Measurements from ENCODE around the gene SART1. TPM values are rescaled to one million over a fixed set of nuclear protein-coding genes. Genes with fewer than 3 reads are reported as not detected.
"Not testable (repeated sequence)": the region's sequence is repeated elsewhere in the genome, so short reads cannot be mapped to it uniquely, and the experiment has no call there.

The SART1 gene
- total RNA-seq, 1 experiment from 2014 or later, result 74.6 TPM

DNA sequence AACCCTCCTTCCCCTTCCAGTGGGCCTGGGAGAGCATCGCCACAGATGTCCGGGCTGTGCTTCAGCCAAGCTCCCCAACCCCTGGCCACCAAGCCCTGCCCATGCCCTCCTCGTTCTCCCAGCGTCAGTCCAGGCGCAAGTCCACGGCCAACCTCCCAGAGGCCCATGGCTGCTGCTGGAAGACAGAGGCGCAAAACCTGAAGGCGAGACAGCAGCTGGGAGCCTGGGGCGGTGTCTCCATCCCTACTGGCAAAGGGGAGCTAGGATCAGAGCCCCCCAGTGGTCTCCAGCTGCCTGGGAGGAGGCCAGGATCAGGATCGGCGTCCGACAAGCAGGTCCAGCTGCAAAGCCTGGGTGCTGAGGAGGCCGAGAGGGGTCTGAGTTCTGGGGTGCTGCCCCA, 14.4 kb upstream of the SART1 start:
- no peaks in the 10 kb centered on the region for H4K20me1 ChIP-seq (ENCODE audit: insufficient read depth)
- no peak overlapping the region for H2AFZ ChIP-seq
- no peaks in the 10 kb centered on the region for H3K36me3 ChIP-seq (ENCODE audit: low read depth)
- H3K27ac ChIP-seq, result no peak overlapping the region
- H3K4me2 ChIP-seq, result no peak overlapping the region
- POLR2A ChIA-PET (ENCODE audit: unreplicated experiment), result no interaction called here
- no TSS peak for BruUV-seq (replicated peaks)
- CTCF ChIA-PET, result no interaction called here
- intact Hi-C loops (cut with micrococcal nuclease; ENCODE audit: unreplicated experiment), result no loop called here
- H3K9me2 ChIP-seq (ENCODE audit: insufficient read depth), result no peaks in the 10 kb centered on the region
- TF ChIP-seq, protein P1, sequence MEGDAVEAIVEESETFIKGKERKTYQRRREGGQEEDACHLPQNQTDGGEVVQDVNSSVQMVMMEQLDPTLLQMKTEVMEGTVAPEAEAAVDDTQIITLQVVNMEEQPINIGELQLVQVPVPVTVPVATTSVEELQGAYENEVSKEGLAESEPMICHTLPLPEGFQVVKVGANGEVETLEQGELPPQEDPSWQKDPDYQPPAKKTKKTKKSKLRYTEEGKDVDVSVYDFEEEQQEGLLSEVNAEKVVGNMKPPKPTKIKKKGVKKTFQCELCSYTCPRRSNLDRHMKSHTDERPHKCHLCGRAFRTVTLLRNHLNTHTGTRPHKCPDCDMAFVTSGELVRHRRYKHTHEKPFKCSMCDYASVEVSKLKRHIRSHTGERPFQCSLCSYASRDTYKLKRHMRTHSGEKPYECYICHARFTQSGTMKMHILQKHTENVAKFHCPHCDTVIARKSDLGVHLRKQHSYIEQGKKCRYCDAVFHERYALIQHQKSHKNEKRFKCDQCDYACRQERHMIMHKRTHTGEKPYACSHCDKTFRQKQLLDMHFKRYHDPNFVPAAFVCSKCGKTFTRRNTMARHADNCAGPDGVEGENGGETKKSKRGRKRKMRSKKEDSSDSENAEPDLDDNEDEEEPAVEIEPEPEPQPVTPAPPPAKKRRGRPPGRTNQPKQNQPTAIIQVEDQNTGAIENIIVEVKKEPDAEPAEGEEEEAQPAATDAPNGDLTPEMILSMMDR (conservative IDR thresholded peaks at IDR 0.05), result no peak
- no peak for TF ChIP-seq EZH2 (IDR thresholded peaks at IDR 0.05; ENCODE audit: low read depth)
- no peaks in the 10 kb centered on the region for H3F3A ChIP-seq (ENCODE audit: insufficient read depth, low read depth)
- no peak overlapping the region for H3K4me3 ChIP-seq
- 0 out of 2 replicates have a peak, but pooled peaks cover 6% of the 10 kb centered on the region for H3K27me3 ChIP-seq (ENCODE audit: insufficient read depth, low read depth)
- H3K79me2 ChIP-seq (ENCODE audit: low read depth), result no peaks in the 10 kb centered on the region
- no peak for DNase-seq
- H3K4me1 ChIP-seq (replicated peaks; ENCODE audit: insufficient read depth), result no peaks in the 10 kb centered on the region
- no peaks in the 10 kb centered on the region for H3K9me3 ChIP-seq (ENCODE audit: insufficient read depth, low read depth)

DNA sequence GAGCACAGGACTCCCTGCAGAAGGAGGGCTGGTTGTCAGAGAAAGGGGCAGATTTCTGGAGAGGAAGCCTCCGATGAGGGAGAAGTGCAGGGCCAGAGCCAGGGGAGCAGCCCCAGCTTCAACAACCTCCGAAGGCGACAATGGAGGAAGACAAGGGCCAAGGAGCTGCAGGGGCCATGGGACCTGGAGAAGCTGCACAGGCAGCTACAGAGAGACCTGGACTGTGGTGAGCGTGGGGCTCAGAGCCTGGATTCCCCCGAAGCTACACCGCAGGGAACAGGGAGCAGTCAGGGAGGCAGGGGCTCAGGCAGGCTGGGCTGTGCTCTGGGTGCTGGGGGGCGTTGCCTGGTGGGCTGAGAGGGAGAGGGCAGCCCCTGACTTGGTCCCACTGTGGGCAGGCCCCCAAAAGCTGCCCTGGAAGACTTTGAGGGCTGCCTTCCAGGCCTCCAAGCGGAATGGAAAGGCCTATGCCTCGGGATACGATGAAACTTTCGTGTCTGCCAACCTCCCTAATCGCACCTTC, 13.9 kb upstream of the SART1 start:
- H3K9me3 ChIP-seq (ENCODE audit: insufficient read depth, low read depth), result no peaks in the 10 kb centered on the region
- POLR2A ChIA-PET (ENCODE audit: unreplicated experiment), result no interaction called here
- no TSS peak for BruUV-seq (replicated peaks)
- no peaks in the 10 kb centered on the region for H3K4me1 ChIP-seq (replicated peaks; ENCODE audit: insufficient read depth)
- no peak overlapping the region for H3K4me2 ChIP-seq
- no peak overlapping the region for H3K27ac ChIP-seq
- H4K20me1 ChIP-seq (ENCODE audit: insufficient read depth), result no peaks in the 10 kb centered on the region
- no peak for DNase-seq
- 0 out of 2 replicates have a peak, but pooled peaks cover 6% of the 10 kb centered on the region for H3K27me3 ChIP-seq (ENCODE audit: insufficient read depth, low read depth)
- H3F3A ChIP-seq (ENCODE audit: insufficient read depth, low read depth), result no peaks in the 10 kb centered on the region
- H3K79me2 ChIP-seq (ENCODE audit: low read depth), result no peaks in the 10 kb centered on the region
- H3K4me3 ChIP-seq, result no peak overlapping the region
- no peaks in the 10 kb centered on the region for H3K9me2 ChIP-seq (ENCODE audit: insufficient read depth)
- H2AFZ ChIP-seq, result no peak overlapping the region
- no peaks in the 10 kb centered on the region for H3K36me3 ChIP-seq (ENCODE audit: low read depth)
- TF ChIP-seq, protein P1 (conservative IDR thresholded peaks at IDR 0.05), result no peak
- no peak for TF ChIP-seq EZH2 (IDR thresholded peaks at IDR 0.05; ENCODE audit: low read depth)
- CTCF ChIA-PET, result no interaction called here
- intact Hi-C loops (cut with micrococcal nuclease; ENCODE audit: unreplicated experiment), result no loop called here

DNA sequence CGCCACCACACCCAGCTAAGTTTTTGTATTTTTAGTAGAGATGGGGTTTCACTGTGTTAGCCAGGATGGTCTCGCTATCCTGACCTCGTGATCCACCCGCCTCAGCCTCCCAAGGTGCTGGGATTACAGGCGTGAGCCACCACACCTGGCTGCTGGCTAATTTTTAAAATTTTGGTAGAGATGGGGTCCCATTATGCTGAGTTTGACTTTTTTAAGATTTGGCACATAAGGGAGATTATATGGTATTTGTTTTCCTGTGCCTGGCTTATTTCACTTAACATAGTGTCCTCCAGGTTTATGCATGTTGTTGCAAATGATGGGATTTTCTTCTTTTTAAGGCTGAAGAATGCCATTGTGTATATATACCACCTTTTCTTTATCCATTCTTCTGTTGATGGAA, 10.8 kb upstream of the SART1 start:
- H4K20me1 ChIP-seq (ENCODE audit: insufficient read depth); H3K9me2 ChIP-seq (ENCODE audit: insufficient read depth); H3K4me2 ChIP-seq; H3K4me3 ChIP-seq; DNase-seq; H3K36me3 ChIP-seq (ENCODE audit: low read depth); H3K79me2 ChIP-seq (ENCODE audit: low read depth); H3K9me3 ChIP-seq (ENCODE audit: insufficient read depth, low read depth); H3K27ac ChIP-seq; H3F3A ChIP-seq (ENCODE audit: insufficient read depth, low read depth); H2AFZ ChIP-seq; BruUV-seq (replicated peaks); H3K4me1 ChIP-seq (replicated peaks; ENCODE audit: insufficient read depth); CTCF ChIA-PET; intact Hi-C loops (cut with micrococcal nuclease; ENCODE audit: unreplicated experiment); H3K27me3 ChIP-seq (ENCODE audit: insufficient read depth, low read depth): not testable (repeated sequence)
- POLR2A ChIA-PET (ENCODE audit: unreplicated experiment), result interaction anchor here (0.6 kb wide), 1 partner anchor 61 kb away, joined by 3 read pairs; no protein-coding TSS in a partner anchor

DNA sequence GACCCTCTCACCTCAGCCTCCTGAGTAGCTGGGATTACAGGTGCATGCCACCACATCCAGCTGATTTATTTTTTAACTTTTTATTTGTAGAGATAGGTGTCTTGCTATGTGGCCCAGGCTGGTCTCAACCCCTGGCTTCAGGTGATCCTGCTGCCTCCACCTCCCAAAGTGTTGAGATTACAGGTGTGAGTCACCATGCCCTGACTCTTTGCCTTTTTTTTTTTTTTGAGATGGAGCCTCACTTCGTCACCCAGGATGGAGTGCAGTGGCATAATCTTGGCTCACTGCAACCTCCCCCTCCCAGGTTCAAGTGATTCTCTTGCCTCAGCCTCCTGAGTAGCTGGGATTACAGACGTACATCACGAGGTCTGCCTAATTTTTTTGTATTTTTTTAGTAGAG, 9.9 kb upstream of the SART1 start:
- ChIA-PET POLR2A (ENCODE audit: unreplicated experiment) (interaction anchor here (0.6 kb wide), 1 partner anchor 62 kb away, joined by 3 read pairs; no protein-coding TSS in a partner anchor), CTCF (interaction anchor here (0.7 kb wide), 1 partner anchor 19 kb away, joined by 6 read pairs; no protein-coding TSS in a partner anchor)
- DNase-seq; H2AFZ ChIP-seq; intact Hi-C loops (cut with micrococcal nuclease; ENCODE audit: unreplicated experiment); BruUV-seq (replicated peaks); H4K20me1 ChIP-seq (ENCODE audit: insufficient read depth); H3F3A ChIP-seq (ENCODE audit: insufficient read depth, low read depth); H3K79me2 ChIP-seq (ENCODE audit: low read depth); H3K4me3 ChIP-seq; H3K9me3 ChIP-seq (ENCODE audit: insufficient read depth, low read depth); H3K36me3 ChIP-seq (ENCODE audit: low read depth); H3K4me2 ChIP-seq; H3K27ac ChIP-seq; H3K9me2 ChIP-seq (ENCODE audit: insufficient read depth); H3K4me1 ChIP-seq (replicated peaks; ENCODE audit: insufficient read depth); H3K27me3 ChIP-seq (ENCODE audit: insufficient read depth, low read depth): not testable (repeated sequence)

All from PC-9 (cell line).